Osteoblast (primary cell): Measurements from ENCODE around the gene GLO1. TPM values are rescaled to one million over a fixed set of nuclear protein-coding genes. Genes with fewer than 3 reads are reported as not detected.

Experiments
- DNase-seq: peaks from one replicate; pipeline ENCODE4 v3.0.0; 2011; ENCODE audit warnings: low spot score, mixed read lengths; ENCODE audit not compliant: insufficient read length; ENCODE audit errors: missing footprints
- H2AFZ ChIP-seq: 2 replicates; pipeline ENCODE4 v1.6.0; 2011; ENCODE audit warnings: mild to moderate bottlenecking, low read length
- H3K27ac ChIP-seq: 2 replicates; pipeline ENCODE4 v1.5.1; 2011; ENCODE audit warnings: mild to moderate bottlenecking, low read depth, low read length, moderate library complexity
- H3K27me3 ChIP-seq: 2 replicates; pipeline ENCODE4 v1.6.0; 2012; ENCODE audit warnings: mild to moderate bottlenecking, control low read depth, inconsistent platforms, low read length, moderate library complexity; ENCODE audit not compliant: insufficient read depth
- H3K36me3 ChIP-seq: 2 replicates; pipeline ENCODE4 v1.5.1; 2011; ENCODE audit warnings: mild to moderate bottlenecking, low read length, control low read depth, moderate library complexity; ENCODE audit not compliant: insufficient read depth
- H3K4me1 ChIP-seq: 2 replicates; pipeline ENCODE4 v1.5.1; 2011; ENCODE audit warnings: mild to moderate bottlenecking, low read length, control low read depth, moderate library complexity; ENCODE audit not compliant: insufficient read depth
- H3K4me2 ChIP-seq: 2 replicates; pipeline ENCODE4 v1.6.0; 2011; ENCODE audit warnings: mild to moderate bottlenecking, low read length; ENCODE audit not compliant: insufficient read depth
- H3K4me3 ChIP-seq: fragments of 200-600 bp; sonication (generic); 3 replicates; pipeline ENCODE4 v1.5.1; 2012; ENCODE audit warnings: mild to moderate bottlenecking, low read length, inconsistent platforms; ENCODE audit not compliant: insufficient read depth
- H3K79me2 ChIP-seq: 2 replicates; pipeline ENCODE4 v1.6.0; 2012; ENCODE audit warnings: mild to moderate bottlenecking, low read length, control low read depth, inconsistent platforms; ENCODE audit not compliant: insufficient read depth
- H3K9me3 ChIP-seq: 2 replicates; pipeline ENCODE4 v1.5.1; 2011; ENCODE audit warnings: low read depth, low read length, control low read depth
- H4K20me1 ChIP-seq: 2 replicates; pipeline ENCODE4 v1.6.0; 2012; ENCODE audit warnings: mild to moderate bottlenecking, low read length, control low read depth; ENCODE audit not compliant: insufficient read depth
- CTCF ChIP-seq: IDR thresholded peaks from 2 replicates; pipeline ENCODE4 v1.5.1; 2011; ENCODE audit warnings: mild to moderate bottlenecking, low read depth, low read length, moderate library complexity; ENCODE audit errors: extremely low read depth
- total RNA-seq: library from RNA; depleted of rRNA; stranded (reverse); fragments of >200 nt; gene quantifications from 2 replicates; pipeline ENCODE4 v1.2.3, GENCODE V29; 2012

Gene GLO1
- total RNA-seq, 1 donor: 101 TPM

- Histone ChIP-seq H3K4me1 (no peaks in the 10 kb centered on the region), H3K9me3 (no peaks in the 10 kb centered on the region), H3K27me3 (no peaks in the 10 kb centered on the region), H3K4me2 (no peak overlapping the region), H3K27ac (no peak overlapping the region), H3K79me2 (no peaks in the 10 kb centered on the region), H2AFZ (no peak overlapping the region), H3K36me3 (no peaks in the 10 kb centered on the region), H4K20me1 (no peaks in the 10 kb centered on the region), H3K4me3 (no peak overlapping the region)
- TF ChIP-seq CTCF: no peak
- DNase-seq: no peak
Observed at GRCh38 chr6:38738261-38738660, 35.3 kb upstream of the GLO1 start.

- DNase-seq: no peak
- H3K4me3 ChIP-seq: no peak overlapping the region
- no peaks in the 10 kb centered on the region for H3K4me1 ChIP-seq
Observed at GRCh38 chr6:38736951-38737350, 34.0 kb upstream of the GLO1 start.

GRCh38 chr6:38730140-38730862 is 27.4 kb upstream of the GLO1 start:
- Histone ChIP-seq H3K79me2 (no peaks in the 10 kb centered on the region), H3K4me1 (no peaks in the 10 kb centered on the region), H2AFZ (no peak overlapping the region), H4K20me1 (no peaks in the 10 kb centered on the region), H3K36me3 (no peaks in the 10 kb centered on the region), H3K4me3 (no peak overlapping the region), H3K27ac (no peak overlapping the region), H3K4me2 (no peak overlapping the region), H3K9me3 (no peaks in the 10 kb centered on the region), H3K27me3 (peaks cover 5% of the 10 kb centered on the region)
- no peak for DNase-seq
- TF ChIP-seq CTCF: no peak

More at GRCh38 chr6:38736951-38737350, 34.0 kb upstream of the GLO1 start:
- H3K79me2 ChIP-seq: no peaks in the 10 kb centered on the region
- no peaks in the 10 kb centered on the region for H3K9me3 ChIP-seq
- TF ChIP-seq CTCF: no peak
- no peak overlapping the region for H3K4me2 ChIP-seq
- no peaks in the 10 kb centered on the region for H3K36me3 ChIP-seq
- H4K20me1 ChIP-seq: no peaks in the 10 kb centered on the region
- peaks cover 5% of the 10 kb centered on the region for H3K27me3 ChIP-seq
- H3K27ac ChIP-seq: no peak overlapping the region
- H2AFZ ChIP-seq: no peak overlapping the region

- no peak for TF ChIP-seq CTCF
- Histone ChIP-seq H3K9me3 (no peaks in the 10 kb centered on the region), H3K4me1 (no peaks in the 10 kb centered on the region), H3K27ac (no peak overlapping the region), H4K20me1 (no peaks in the 10 kb centered on the region), H3K27me3 (peaks cover 5% of the 10 kb centered on the region), H3K4me3 (no peak overlapping the region), H3K36me3 (no peaks in the 10 kb centered on the region), H3K79me2 (no peaks in the 10 kb centered on the region), H3K4me2 (no peak overlapping the region), H2AFZ (no peak overlapping the region)
- DNase-seq: no peak
Observed at GRCh38 chr6:38728203-38728602, 25.3 kb upstream of the GLO1 start.
